ENCODE results near the gene SRBD1. TPM values are rescaled to one million over a fixed set of nuclear protein-coding genes. Genes with fewer than 3 reads are reported as not detected.
"Not testable (repeated sequence)": the region's sequence is repeated elsewhere in the genome, so short reads cannot be mapped to it uniquely, and the experiment has no call there.

SRBD1 gene
- polyA plus RNA-seq, 3 donors, result 19.3 to 23.2 (median 20.6) TPM

- DNase-seq, result no peak
Observed at GRCh38 chr2:45435316-45435715, 175.8 kb downstream of the SRBD1 start.

GRCh38 chr2:45433363-45433762, 177.7 kb downstream of the SRBD1 start:
- DNase-seq, result no peak

- no peak for DNase-seq
Observed at GRCh38 chr2:45432406-45432805, 178.7 kb downstream of the SRBD1 start.

GRCh38 chr2:45426025-45426424, 185.0 kb downstream of the SRBD1 start:
- DNase-seq, result not testable (repeated sequence)

- peak; percentile 39 for DNase-seq
Observed at GRCh38 chr2:45422921-45423320, 188.1 kb downstream of the SRBD1 start.

GRCh38 chr2:45418532-45418931, 192.5 kb downstream of the SRBD1 start:
- DNase-seq, result no peak

- DNase-seq, result no peak
Observed at GRCh38 chr2:45415534-45416123, 195.4 kb downstream of the SRBD1 start.

GRCh38 chr2:45412754-45413379, 198.2 kb downstream of the SRBD1 start:
- no peak for DNase-seq

GRCh38 chr2:45409677-45410076, 201.4 kb downstream of the SRBD1 start:
- no peak for DNase-seq

GRCh38 chr2:45406621-45407020, 204.4 kb downstream of the SRBD1 start:
- DNase-seq, result no peak

GRCh38 chr2:45404807-45405297, 206.2 kb downstream of the SRBD1 start:
- DNase-seq, result no peak

GRCh38 chr2:45403036-45403435, 208.0 kb downstream of the SRBD1 start:
- DNase-seq, result no peak

GRCh38 chr2:45401431-45401922, 209.6 kb downstream of the SRBD1 start:
- no peak for DNase-seq

GRCh38 chr2:45399040-45399784, 211.9 kb downstream of the SRBD1 start:
- DNase-seq, result no peak

GRCh38 chr2:45397292-45397691, 213.8 kb downstream of the SRBD1 start:
- DNase-seq, result no peak

- peak; percentile 50 for DNase-seq
Observed at GRCh38 chr2:45396671-45397070, 214.4 kb downstream of the SRBD1 start.

- DNase-seq, result no peak
Observed at GRCh38 chr2:45394842-45395241, 216.2 kb downstream of the SRBD1 start.

- DNase-seq, result peak; percentile 71
Observed at GRCh38 chr2:45394216-45394615, 216.9 kb downstream of the SRBD1 start.

- no peak for DNase-seq
Observed at GRCh38 chr2:45391866-45392265, 219.2 kb downstream of the SRBD1 start.

GRCh38 chr2:45390861-45391260, 220.2 kb downstream of the SRBD1 start:
- no peak for DNase-seq

- no peak for DNase-seq
Observed at GRCh38 chr2:45390441-45390840, 220.6 kb downstream of the SRBD1 start.

- DNase-seq, result no peak
Observed at GRCh38 chr2:45388541-45389100, 222.4 kb downstream of the SRBD1 start.

- DNase-seq, result no peak
Observed at GRCh38 chr2:45382744-45383143, 228.3 kb downstream of the SRBD1 start.
